ENCODE data around the gene ALG13. TPM values are rescaled to one million over a fixed set of nuclear protein-coding genes. Genes with fewer than 3 reads are reported as not detected.
"Not testable (repeated sequence)": the region's sequence is repeated elsewhere in the genome, so short reads cannot be mapped to it uniquely, and the experiment has no call there.

ALG13 gene
- total and polyA plus RNA-seq, 2 donors (not counting 1 experiment from before 2014, with no cell fraction given), result 138 to 166 TPM

GRCh38 chrX:111784667-111785066 lies 103.7 kb downstream of the ALG13 start:
- H3K36me3 ChIP-seq (replicated peaks in 1 of 2; ENCODE audit: control extremely low read depth in 1 of 2, control insufficient read depth in 1 of 2, extremely low read depth in 1 of 2, insufficient read depth in 2 of 2, low read length in 1 of 2), result no peaks in the 10 kb centered on the region
- no peak overlapping the region for H3K9ac ChIP-seq (ENCODE audit: low read length)
- intact Hi-C loops (cut with micrococcal nuclease), result no loop called here
- ATAC-seq (ENCODE audit: low read depth), result no peak
- no peak for DNase-seq
- H3K9me3 Mint-ChIP-seq (ENCODE audit: insufficient read depth), result peaks cover 6% of the 10 kb centered on the region
- whole genome bisulfite sequencing (ENCODE audit: insufficient coverage), result 86% methylated on average over 4 of the region's 7 CpGs
- no peak overlapping the region for H3K4me2 ChIP-seq (replicated peaks; ENCODE audit: low read depth, low read length, poor library complexity, severe bottlenecking)
- ChIA-PET CTCF (no interaction called here), POLR2A (no interaction called here)
- peaks cover 0 to 8% (median 0%) of the 10 kb centered on the region in 3 donors for H3K9me3 ChIP-seq (ENCODE audit: control extremely low read depth in 1 of 3, control insufficient read depth in 2 of 3, insufficient read depth in 1 of 3, low read length in 2 of 3)
- H3K27ac Mint-ChIP-seq, result no peak overlapping the region
- H3K4me3 ChIP-seq (ENCODE audit: control extremely low read depth in 1 of 5, extremely low read depth in 1 of 5, insufficient read depth in 1 of 5, low read depth in 2 of 5, low read length in 4 of 5), result no peak overlapping the region
- H3K27me3 Mint-ChIP-seq, result no peaks in the 10 kb centered on the region
- H3K4me1 ChIP-seq (ENCODE audit: control insufficient read depth in 2 of 2, insufficient read depth in 2 of 2, low read length in 2 of 2), result no peaks in the 10 kb centered on the region
- H3K4me3 Mint-ChIP-seq, result no peak overlapping the region
- H3K27ac ChIP-seq (ENCODE audit: low read length in 2 of 2), result no peak overlapping the region
- H3K27me3 ChIP-seq (replicated peaks in 1 of 4; ENCODE audit: control extremely low read depth in 1 of 4, control insufficient read depth in 3 of 4, insufficient read depth in 4 of 4, low read length in 3 of 4), result no peaks in the 10 kb centered on the region
- H3K79me2 ChIP-seq (ENCODE audit: control insufficient read depth, insufficient read depth, low read length), result no peaks in the 10 kb centered on the region
- H2AFZ ChIP-seq (ENCODE audit: insufficient read depth, low read depth, low read length, poor library complexity, severe bottlenecking), result no peak overlapping the region
- H4K20me1 ChIP-seq (ENCODE audit: control insufficient read depth, insufficient read depth, low read length, poor library complexity, severe bottlenecking), result no peaks in the 10 kb centered on the region
- no peak for TF ChIP-seq CTCF (IDR thresholded peaks at IDR 0.05)
- no peak for TF ChIP-seq EZH2 (IDR thresholded peaks at IDR 0.05; ENCODE audit: borderline replicate concordance, insufficient read depth, low read depth, low read length, poor library complexity, severe bottlenecking)
- H3K4me1 Mint-ChIP-seq, result no peaks in the 10 kb centered on the region

GRCh38 chrX:111790054-111790453 lies 109.1 kb downstream of the ALG13 start:
- H2AFZ ChIP-seq (ENCODE audit: insufficient read depth, low read depth, low read length, poor library complexity, severe bottlenecking); ATAC-seq (ENCODE audit: low read depth); H3K79me2 ChIP-seq (ENCODE audit: control insufficient read depth, insufficient read depth, low read length); H3K9ac ChIP-seq (ENCODE audit: low read length); intact Hi-C loops (cut with micrococcal nuclease); H3K4me2 ChIP-seq (replicated peaks; ENCODE audit: low read depth, low read length, poor library complexity, severe bottlenecking); H3K36me3 ChIP-seq (replicated peaks in 1 of 2; ENCODE audit: control extremely low read depth in 1 of 2, control insufficient read depth in 1 of 2, extremely low read depth in 1 of 2, insufficient read depth in 2 of 2, low read length in 1 of 2); POLR2A ChIA-PET; H3K9me3 Mint-ChIP-seq (ENCODE audit: insufficient read depth); H3K4me1 Mint-ChIP-seq; H3K4me1 ChIP-seq (ENCODE audit: control insufficient read depth in 2 of 2, insufficient read depth in 2 of 2, low read length in 2 of 2); DNase-seq; H3K9me3 ChIP-seq (ENCODE audit: control extremely low read depth in 1 of 3, control insufficient read depth in 2 of 3, insufficient read depth in 1 of 3, low read length in 2 of 3); H3K27me3 Mint-ChIP-seq; H3K27me3 ChIP-seq (replicated peaks in 1 of 4; ENCODE audit: control extremely low read depth in 1 of 4, control insufficient read depth in 3 of 4, insufficient read depth in 4 of 4, low read length in 3 of 4); H3K27ac ChIP-seq (ENCODE audit: low read length in 2 of 2); CTCF ChIA-PET; H3K27ac Mint-ChIP-seq; H3K4me3 ChIP-seq (ENCODE audit: control extremely low read depth in 1 of 5, extremely low read depth in 1 of 5, insufficient read depth in 1 of 5, low read depth in 2 of 5, low read length in 4 of 5); H4K20me1 ChIP-seq (ENCODE audit: control insufficient read depth, insufficient read depth, low read length, poor library complexity, severe bottlenecking); H3K4me3 Mint-ChIP-seq: not testable (repeated sequence)
- WGBS (ENCODE audit: insufficient coverage), result no CpG with 5 or more reads among the region's 1 CpG

Small RNA genes lying within 50 kb of the gene (small RNA-seq; reads per million reads assigned to genes)
- gene RNA5SP512 (ENCODE audit: insufficient read length, low read depth, low replicate concordance), result 19.5 reads per million, percentile 89 among the genes with 10 or more reads in this experiment

Other genes with a start within 250 kb of the ALG13 start
- not detected in 2 replicates for gene SERTM2, start 169.5 kb upstream of the ALG13 start, total RNA-seq
- not detected in 2 replicates for gene SERTM2, start 169.5 kb upstream of the ALG13 start, polyA plus RNA-seq
- gene TRPC5OS, start 195.0 kb downstream of the ALG13 start, total RNA-seq, result not detected in 2 replicates
- 0.13 TPM in 1 of 2 replicates, not detected in the other for gene TRPC5OS, start 195.0 kb downstream of the ALG13 start, polyA plus RNA-seq

All from B cell (primary cell).